IPS-18c (cell line): ENCODE measurements around the gene TMEM203.

ENCODE experiments used
- H3K4me3 ChIP-seq: 2 replicates; pipeline ENCODE4 v1.7.0; 2013; ENCODE audit warnings: low read depth, mild to moderate bottlenecking, low read length, moderate library complexity; ENCODE audit not compliant: insufficient read depth
- H3K9me3 ChIP-seq: one replicate; pipeline ENCODE4 v1.6.1; 2013; ENCODE audit warnings: mild to moderate bottlenecking, low read length, moderate library complexity; ENCODE audit not compliant: control insufficient read depth, insufficient read depth

Gene TMEM203

GRCh38 chr9:137167747-137168572 lies 37.5 kb downstream of the TMEM203 start:
- peak overlapping the region; percentile 34 for H3K4me3 ChIP-seq

GRCh38 chr9:137167277-137167746 lies 38.1 kb downstream of the TMEM203 start:
- Histone ChIP-seq H3K9me3 (no peaks in the 10 kb centered on the region), H3K4me3 (no peak overlapping the region)

More at GRCh38 chr9:137167747-137168572, 37.5 kb downstream of the TMEM203 start:
- no peaks in the 10 kb centered on the region for H3K9me3 ChIP-seq

- Histone ChIP-seq H3K9me3 (no peaks in the 10 kb centered on the region), H3K4me3 (no peak overlapping the region)
These were observed 38.8 kb downstream of the TMEM203 start for GRCh38 chr9:137166380-137167229.

GRCh38 chr9:137165250-137165836 lies 40.1 kb downstream of the TMEM203 start:
- H3K9me3 ChIP-seq: no peaks in the 10 kb centered on the region
- no peak overlapping the region for H3K4me3 ChIP-seq

GRCh38 chr9:137164370-137165249 lies 40.8 kb downstream of the TMEM203 start:
- Histone ChIP-seq H3K4me3 (no peak overlapping the region), H3K9me3 (no peaks in the 10 kb centered on the region)

- Histone ChIP-seq H3K4me3 (no peak overlapping the region), H3K9me3 (no peaks in the 10 kb centered on the region)
These were observed 41.6 kb downstream of the TMEM203 start for GRCh38 chr9:137163805-137164204.

GRCh38 chr9:137163365-137163715 lies 42.1 kb downstream of the TMEM203 start:
- peak overlapping the region; percentile 25; the same call in 1 of the 2 replicates for H3K4me3 ChIP-seq
- H3K9me3 ChIP-seq: no peaks in the 10 kb centered on the region

GRCh38 chr9:137162505-137163364 lies 42.7 kb downstream of the TMEM203 start:
- no peaks in the 10 kb centered on the region for H3K9me3 ChIP-seq
- H3K4me3 ChIP-seq: peak overlapping the region; percentile 28; the same call in 1 of the 2 replicates

GRCh38 chr9:137161558-137162486 lies 43.6 kb downstream of the TMEM203 start:
- peak overlapping the region; percentile 28; the same call in 1 of the 2 replicates for H3K4me3 ChIP-seq
- H3K9me3 ChIP-seq: no peaks in the 10 kb centered on the region

- no peak overlapping the region; the same call in 1 of the 2 replicates for H3K4me3 ChIP-seq
- no peaks in the 10 kb centered on the region for H3K9me3 ChIP-seq
These were observed 44.5 kb downstream of the TMEM203 start for GRCh38 chr9:137160716-137161557.

GRCh38 chr9:137160054-137160425 lies 45.4 kb downstream of the TMEM203 start:
- Histone ChIP-seq H3K9me3 (no peaks in the 10 kb centered on the region), H3K4me3 (no peak overlapping the region)

- Histone ChIP-seq H3K9me3 (no peaks in the 10 kb centered on the region), H3K4me3 (no peak overlapping the region)
These were observed 46.1 kb downstream of the TMEM203 start for GRCh38 chr9:137159105-137160053.

GRCh38 chr9:137158625-137159024 lies 46.8 kb downstream of the TMEM203 start:
- no peak overlapping the region for H3K4me3 ChIP-seq
- no peaks in the 10 kb centered on the region for H3K9me3 ChIP-seq
